HepG2 (cell line): ENCODE data around the gene SMAD6. TPM values are rescaled to one million over a fixed set of nuclear protein-coding genes. Genes with fewer than 3 reads are reported as not detected.

Source experiments
- ATAD3A ChIP-seq: sonication (generic); formaldehyde crosslinking; IDR thresholded peaks from 2 replicates; pipeline ENCODE4 v1.4.0; 2020; ENCODE audit warnings: missing genetic modification reagents
- CENPBD1 ChIP-seq: sonication (generic); formaldehyde crosslinking; IDR thresholded peaks from 2 replicates; pipeline ENCODE4 v1.8.0; 2022; ENCODE audit warnings: missing genetic modification reagents, low read depth, mild to moderate bottlenecking, borderline replicate concordance
- HMGXB3 ChIP-seq: sonication (generic); formaldehyde crosslinking; IDR thresholded peaks from 2 replicates; pipeline ENCODE4 v1.4.0; 2020; ENCODE audit warnings: missing genetic modification reagents, borderline replicate concordance
- HNF1A ChIP-seq, 2 experiments: sonication (generic) in 1 of 2; formaldehyde crosslinking in 1 of 2; IDR thresholded peaks; 2 replicates each; pipeline versions ENCODE4 v1.4.0 to v1.6.1; 2016 to 2020; ENCODE audit warnings: borderline replicate concordance in 1 of 2, low read depth in 1 of 2, mild to moderate bottlenecking in 1 of 2, missing genetic modification reagents in 1 of 2
- IKZF5 ChIP-seq: IDR thresholded peaks from 2 replicates; pipeline ENCODE4 v1.6.1; 2018; ENCODE audit warnings: missing genetic modification reagents, mild to moderate bottlenecking, missing compliant biosample characterization
- JUND ChIP-seq: sonication (generic); formaldehyde crosslinking; IDR thresholded peaks from 2 replicates; pipeline ENCODE4 v1.8.0; 2022; ENCODE audit warnings: mild to moderate bottlenecking, missing genetic modification reagents
- KAT2B ChIP-seq: fragments of 150-350 bp; IDR thresholded peaks from 2 replicates; pipeline ENCODE4 v1.6.1; 2014; ENCODE audit warnings: low read depth, low read length, borderline replicate concordance
- KDM1A ChIP-seq: IDR thresholded peaks from 2 replicates; pipeline ENCODE4 v1.6.1; 2016; ENCODE audit warnings: missing compliant biosample characterization
- NCOA2 ChIP-seq: sonication (generic); formaldehyde crosslinking; IDR thresholded peaks from 2 replicates; pipeline ENCODE4 v1.8.0; 2022; ENCODE audit warnings: inconsistent platforms
- RAD51 ChIP-seq: fragments of 450-650 bp; IDR thresholded peaks from 2 replicates; pipeline ENCODE4 v1.6.1; 2016; ENCODE audit warnings: borderline replicate concordance
- WIZ ChIP-seq: sonication (generic); formaldehyde crosslinking; IDR thresholded peaks from 2 replicates; pipeline ENCODE4 v1.5.1; 2020; ENCODE audit warnings: mild to moderate bottlenecking, missing genetic modification reagents
- ZEB1 ChIP-seq: IDR thresholded peaks from 2 replicates; pipeline ENCODE4 v1.6.1; 2012; ENCODE audit warnings: mild to moderate bottlenecking, low read depth, inconsistent platforms; ENCODE audit not compliant: insufficient replicate concordance
- ZFYVE20 ChIP-seq: sonication (generic); formaldehyde crosslinking; IDR thresholded peaks from 2 replicates; pipeline ENCODE4 v1.8.0; 2023; ENCODE audit warnings: low read depth, mild to moderate bottlenecking, moderate library complexity, missing genetic modification reagents, borderline replicate concordance
- ZGPAT ChIP-seq: IDR thresholded peaks from 2 replicates; pipeline ENCODE4 v1.6.1; 2016; ENCODE audit warnings: mild to moderate bottlenecking
- ZNF543 ChIP-seq: sonication (generic); formaldehyde crosslinking; IDR thresholded peaks from 2 replicates; pipeline ENCODE4 v1.4.0; 2020; ENCODE audit warnings: mild to moderate bottlenecking, missing genetic modification reagents
- ZNF572 ChIP-seq: sonication (generic); formaldehyde crosslinking; IDR thresholded peaks from 2 replicates; pipeline ENCODE4 v1.5.1; 2020; ENCODE audit warnings: mild to moderate bottlenecking, missing genetic modification reagents
- polyA plus RNA-seq, 8 experiments: library from polyadenylated mRNA; depleted of rRNA in 3 of 8; stranded (reverse) in 7 of 8; unstranded in 1 of 8; fragments of >200 nt; fragmentation: Illumina TruSeq in 4 of 8; extraction: Trizol in 4 of 8; gene quantifications; 2 replicates each; pipeline versions ENCODE4 v1.2.1 to v1.2.3, GENCODE V29; 2011 to 2016; ENCODE audit warnings: low read depth in 4 of 8, missing spikeins in 1 of 8, mixed read lengths in 1 of 8; ENCODE audit not compliant: insufficient read depth in 1 of 8
- total RNA-seq, 5 experiments: library from RNA; depleted of rRNA; stranded (reverse); fragments of >200 nt; fragmentation: Illumina TruSeq; extraction: Trizol; gene quantifications; 2 replicates each; pipeline ENCODE4 v1.2.3, GENCODE V29; 2016; ENCODE audit warnings: low read depth in 1 of 5

The SMAD6 gene
- total and polyA plus RNA-seq, 2 of the 13 experiments (the other 11 are each of a cell fraction or from before 2014, with no cell fraction given) = 3.3 to 4.4 TPM

GRCh38 chr15:66803182-66803729, 101.2 kb downstream of the SMAD6 start (continued):
- TF ChIP-seq ZFYVE20 (CRISPR knock-in tag) = no peak
- TF ChIP-seq ZEB1 = no peak
- peak; percentile 99 for TF ChIP-seq JUND (CRISPR knock-in tag)
- no peak for TF ChIP-seq WIZ (CRISPR knock-in tag)
- peak; percentile 65 for TF ChIP-seq NCOA2 (CRISPR knock-in tag)
- TF ChIP-seq ZGPAT = peak; percentile 73
- no peak for TF ChIP-seq KAT2B
- TF ChIP-seq IKZF5 = peak; percentile 87
- TF ChIP-seq ATAD3A (CRISPR knock-in tag) = no peak
- TF ChIP-seq ZNF543 (CRISPR knock-in tag) = no peak
- no peak for TF ChIP-seq CENPBD1 (CRISPR knock-in tag)
- TF ChIP-seq ZNF572 (CRISPR knock-in tag) = no peak; the same call in 1 of the 2 replicates
- TF ChIP-seq RAD51 = no peak
- no peak for TF ChIP-seq HNF1A (IDR thresholded peaks at IDR 0.05; ENCODE audit: low read depth)
- TF ChIP-seq HNF1A (CRISPR knock-in tag; IDR thresholded peaks at IDR 0.05; ENCODE audit: borderline replicate concordance) = peak; percentile 53; the same call in 1 of the 2 replicates
- 0 out of 2 replicates have a peak, but pooled peaks have one; percentile 39 for TF ChIP-seq KDM1A (CRISPR knock-in tag)
- TF ChIP-seq HMGXB3 = no peak
